ENCODE measurements around the gene GADD45B. TPM values are rescaled to one million over a fixed set of nuclear protein-coding genes. Genes with fewer than 3 reads are reported as not detected.

The GADD45B gene
- polyA plus RNA-seq, 1 donor from 2014 or later = not detected

GRCh38 chr19:2446381-2446780 is 29.5 kb upstream of the GADD45B start (continued):
- TF ChIP-seq REST (IDR thresholded peaks at IDR 0.05; ENCODE audit: borderline replicate concordance) (no peak), RAD21 (conservative IDR thresholded peaks at IDR 0.05) (no peak), EZH2 (IDR thresholded peaks at IDR 0.05; ENCODE audit: borderline replicate concordance, insufficient read depth, low read length, poor library complexity, severe bottlenecking) (no peak)

GRCh38 chr19:2449019-2449418 is 26.9 kb upstream of the GADD45B start:
- Histone ChIP-seq H3K27ac (ENCODE audit: low read length) (no peak overlapping the region), H3K4me2 (ENCODE audit: low read length) (no peak overlapping the region), H3K4me3 (ENCODE audit: low read length) (no peak overlapping the region), H3K9me3 (ENCODE audit: low read length) (no peaks in the 10 kb centered on the region), H3K79me2 (replicated peaks; ENCODE audit: insufficient read depth, low read length) (peaks cover 8% of the 10 kb centered on the region), H3K36me3 (ENCODE audit: insufficient read depth, low read length) (no peaks in the 10 kb centered on the region), H4K20me1 (ENCODE audit: insufficient read depth) (no peaks in the 10 kb centered on the region), H3F3A (ENCODE audit: insufficient read depth, low read length, poor library complexity, severe bottlenecking) (no peaks in the 10 kb centered on the region), H3K9me2 (ENCODE audit: insufficient read depth, low read length) (no peaks in the 10 kb centered on the region), H3K27me3 (ENCODE audit: insufficient read depth, low read depth, low read length) (no peaks in the 10 kb centered on the region), H2AFZ (ENCODE audit: low read depth, low read length) (no peak overlapping the region), H3K9ac (ENCODE audit: low read length) (no peak overlapping the region)
- no peak for TF ChIP-seq RAD21 (conservative IDR thresholded peaks at IDR 0.05)

DNA sequence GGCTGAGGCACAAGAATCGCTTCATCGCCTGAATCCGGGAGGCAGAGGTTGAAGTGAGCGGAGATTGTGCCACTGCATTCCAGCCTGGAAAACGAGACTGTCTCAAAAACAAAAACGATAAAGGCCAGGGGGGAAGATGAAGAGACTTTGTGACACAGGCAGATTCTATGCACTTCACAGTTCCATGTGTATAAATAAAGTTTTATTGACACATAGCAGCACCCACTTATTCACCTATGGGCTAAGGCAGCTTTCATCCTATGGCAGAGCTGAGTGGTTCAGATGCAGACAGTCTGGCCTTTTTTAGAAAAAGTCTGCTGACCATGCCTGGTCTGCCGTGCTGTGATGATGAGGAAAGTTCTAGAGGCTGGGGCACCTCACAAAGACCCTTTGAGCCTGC is 24.8 kb upstream of the GADD45B start:
- Histone ChIP-seq H3K9ac (ENCODE audit: low read length) (no peak overlapping the region), H3F3A (ENCODE audit: insufficient read depth, low read length, poor library complexity, severe bottlenecking) (no peaks in the 10 kb centered on the region), H3K27me3 (ENCODE audit: insufficient read depth, low read depth, low read length) (no peaks in the 10 kb centered on the region), H3K4me2 (ENCODE audit: low read length) (no peak overlapping the region), H3K27ac (ENCODE audit: low read length) (no peak overlapping the region), H4K20me1 (ENCODE audit: insufficient read depth) (no peaks in the 10 kb centered on the region), H3K4me3 (ENCODE audit: low read length) (no peak overlapping the region), H2AFZ (ENCODE audit: low read depth, low read length) (no peak overlapping the region), H3K36me3 (ENCODE audit: insufficient read depth, low read length) (no peaks in the 10 kb centered on the region), H3K9me3 (ENCODE audit: low read length) (no peaks in the 10 kb centered on the region), H3K79me2 (replicated peaks; ENCODE audit: insufficient read depth, low read length) (peaks cover 29% of the 10 kb centered on the region), H3K9me2 (ENCODE audit: insufficient read depth, low read length) (no peaks in the 10 kb centered on the region)
- TF ChIP-seq REST (IDR thresholded peaks at IDR 0.05; ENCODE audit: borderline replicate concordance) = no peak

- Histone ChIP-seq H2AFZ (ENCODE audit: low read depth, low read length) (no peak overlapping the region), H3K4me2 (ENCODE audit: low read length) (no peak overlapping the region), H3K36me3 (ENCODE audit: insufficient read depth, low read length) (no peaks in the 10 kb centered on the region), H3K9ac (ENCODE audit: low read length) (no peak overlapping the region), H3F3A (ENCODE audit: insufficient read depth, low read length, poor library complexity, severe bottlenecking) (no peaks in the 10 kb centered on the region), H3K27me3 (ENCODE audit: insufficient read depth, low read depth, low read length) (no peaks in the 10 kb centered on the region), H3K9me2 (ENCODE audit: insufficient read depth, low read length) (no peaks in the 10 kb centered on the region), H4K20me1 (ENCODE audit: insufficient read depth) (no peaks in the 10 kb centered on the region), H3K9me3 (ENCODE audit: low read length) (no peaks in the 10 kb centered on the region), H3K27ac (ENCODE audit: low read length) (no peak overlapping the region), H3K4me3 (ENCODE audit: low read length) (no peak overlapping the region), H3K79me2 (replicated peaks; ENCODE audit: insufficient read depth, low read length) (peaks cover 34% of the 10 kb centered on the region)
- no peak for TF ChIP-seq EZH2 (IDR thresholded peaks at IDR 0.05; ENCODE audit: borderline replicate concordance, insufficient read depth, low read length, poor library complexity, severe bottlenecking)
- TF ChIP-seq CTCF (IDR thresholded peaks at IDR 0.05; ENCODE audit: poor library complexity, severe bottlenecking) = no peak
- no peak for TF ChIP-seq EP300 (conservative IDR thresholded peaks at IDR 0.05; ENCODE audit: poor library complexity, severe bottlenecking)
- no peak for TF ChIP-seq REST (IDR thresholded peaks at IDR 0.05; ENCODE audit: borderline replicate concordance)
- TF ChIP-seq RAD21 (conservative IDR thresholded peaks at IDR 0.05) = no peak
- TF ChIP-seq MXI1 (conservative IDR thresholded peaks at IDR 0.05; ENCODE audit: poor library complexity, severe bottlenecking) = no peak
- TF ChIP-seq POLR2AphosphoS5 (IDR thresholded peaks at IDR 0.05) = no peak
Measured at GRCh38 chr19:2451741-2452140, 24.2 kb upstream of the GADD45B start.

Data from neural cell (in vitro differentiated cells).